HEK293 (cell line): Measurements from ENCODE around the gene UQCRQ.

Experiments
- CTCF ChIA-PET: fragments of 350-600 bp; formaldehyde crosslinking; extraction: SDS; loops from one replicate; lab custom pipeline; 2021; ENCODE audit warnings: antibody characterized with exemption; lab: Yijun Ruan, JAX
- POLR2A ChIA-PET: fragments of 300-600 bp; formaldehyde crosslinking; extraction: SDS; loops from one replicate; lab custom pipeline; 2020; ENCODE audit warnings: antibody characterized with exemption, inconsistent platforms; lab: Yijun Ruan, JAX
- H3K27ac ChIP-seq: fragments of 200-500 bp; sonication (Bioruptor generic); 2 replicates; pipeline ENCODE4 v1.5.1; 2014; ENCODE audit warnings: low read depth, low read length, control low read depth, inconsistent platforms; ENCODE audit errors: extremely low read depth
- H3K36me3 ChIP-seq, 2 experiments: fragments of 200-500 bp in 1 of 2; sonication (Bioruptor generic) in 1 of 2; 1 replicate in 1 of 2; 2 replicates in 1 of 2; pipeline ENCODE4 v1.5.1; 2014 to 2017; ENCODE audit warnings: inconsistent platforms in 2 of 2, low read length in 2 of 2; ENCODE audit not compliant: control insufficient read depth in 2 of 2, insufficient read depth in 1 of 2
- H3K4me1 ChIP-seq: fragments of 200-500 bp; sonication (Bioruptor generic); 2 replicates; pipeline ENCODE4 v1.5.1; 2014; ENCODE audit warnings: mild to moderate bottlenecking, low read length, inconsistent platforms; ENCODE audit not compliant: control insufficient read depth, insufficient read depth
- H3K4me3 ChIP-seq: 2 replicates; pipeline ENCODE4 v1.5.1; 2011; ENCODE audit warnings: low read depth, mild to moderate bottlenecking, control low read depth, low read length, moderate library complexity
- H3K9me3 ChIP-seq: fragments of 200-500 bp; sonication (Bioruptor generic); 2 replicates; pipeline ENCODE4 v1.5.1; 2014; ENCODE audit warnings: low read depth, low read length, inconsistent platforms; ENCODE audit not compliant: control insufficient read depth, insufficient read depth
- MEIS1 ChIP-seq: sonication (generic); formaldehyde crosslinking; IDR thresholded peaks from 2 replicates; pipeline ENCODE4 v1.8.1; 2022; ENCODE audit warnings: missing genetic modification reagents, mild to moderate bottlenecking, borderline replicate concordance
- MYNN ChIP-seq: fragments of 450-650 bp; formaldehyde crosslinking; IDR thresholded peaks from 2 replicates; pipeline ENCODE4 v1.5.1; 2016; ENCODE audit warnings: missing biosample characterization, missing genetic modification characterization, borderline replicate concordance
- PRDM1 ChIP-seq: fragments of 450-650 bp; formaldehyde crosslinking; IDR thresholded peaks from 2 replicates; pipeline ENCODE4; 2016; ENCODE audit warnings: missing biosample characterization, missing genetic modification characterization
- RBAK ChIP-seq: fragments of 450-650 bp; formaldehyde crosslinking; IDR thresholded peaks from 2 replicates; pipeline ENCODE4 v1.5.1; 2016; ENCODE audit warnings: missing biosample characterization, missing genetic modification characterization
- ZBTB17 ChIP-seq: fragments of 450-650 bp; formaldehyde crosslinking; IDR thresholded peaks from 2 replicates; pipeline ENCODE4 v1.5.1; 2016; ENCODE audit warnings: missing biosample characterization, missing genetic modification characterization
- ZFP37 ChIP-seq: fragments of 450-650 bp; formaldehyde crosslinking; IDR thresholded peaks from 2 replicates; pipeline ENCODE4 v1.5.1; 2016; ENCODE audit warnings: missing biosample characterization, missing genetic modification characterization
- ZFP69B ChIP-seq: fragments of 450-650 bp; formaldehyde crosslinking; IDR thresholded peaks from 2 replicates; pipeline ENCODE4 v1.5.1; 2016; ENCODE audit warnings: missing biosample characterization, missing genetic modification characterization
- ZNF10 ChIP-seq: fragments of 450-650 bp; formaldehyde crosslinking; IDR thresholded peaks from 2 replicates; pipeline ENCODE4 v1.5.1; 2017; ENCODE audit warnings: missing biosample characterization, missing genetic modification characterization
- ZNF121 ChIP-seq: fragments of 450-650 bp; formaldehyde crosslinking; IDR thresholded peaks from 2 replicates; pipeline ENCODE4 v1.5.1; 2016; ENCODE audit warnings: missing biosample characterization, missing genetic modification characterization
- ZNF214 ChIP-seq: fragments of 450-650 bp; formaldehyde crosslinking; IDR thresholded peaks from 2 replicates; pipeline ENCODE4 v1.5.1; 2017; ENCODE audit warnings: missing biosample characterization, mild to moderate bottlenecking, missing genetic modification characterization, borderline replicate concordance
- ZNF324 ChIP-seq: fragments of 450-650 bp; formaldehyde crosslinking; IDR thresholded peaks from 2 replicates; pipeline ENCODE4 v1.5.1; 2016; ENCODE audit warnings: missing biosample characterization, missing genetic modification characterization
- ZNF354C ChIP-seq: fragments of 450-650 bp; formaldehyde crosslinking; IDR thresholded peaks from 2 replicates; pipeline ENCODE4 v1.5.1; 2016; ENCODE audit warnings: missing biosample characterization, missing genetic modification characterization, low read depth, borderline replicate concordance
- ZNF501 ChIP-seq: fragments of 450-650 bp; formaldehyde crosslinking; IDR thresholded peaks from 2 replicates; pipeline ENCODE4 v1.5.1; 2016; ENCODE audit warnings: missing biosample characterization, missing genetic modification characterization
- ZNF548 ChIP-seq: fragments of 450-650 bp; formaldehyde crosslinking; IDR thresholded peaks from 2 replicates; pipeline ENCODE4 v1.5.1; 2016; ENCODE audit warnings: missing biosample characterization, missing genetic modification characterization
- ZNF549 ChIP-seq: fragments of 450-650 bp; IDR thresholded peaks from 2 replicates; pipeline ENCODE4 v1.5.1; 2018; ENCODE audit warnings: missing biosample characterization, missing genetic modification characterization, mild to moderate bottlenecking, inconsistent platforms, moderate library complexity
- ZNF654 ChIP-seq: fragments of 450-650 bp; formaldehyde crosslinking; IDR thresholded peaks from 2 replicates; pipeline ENCODE4 v1.5.1; 2016; ENCODE audit warnings: low read depth, missing biosample characterization, missing genetic modification characterization
- ZNF768 ChIP-seq: fragments of 450-650 bp; formaldehyde crosslinking; IDR thresholded peaks from 2 replicates; pipeline ENCODE4 v1.5.1; 2018; ENCODE audit warnings: missing biosample characterization, mild to moderate bottlenecking, missing genetic modification characterization
- ZNF777 ChIP-seq: fragments of 450-650 bp; formaldehyde crosslinking; IDR thresholded peaks from 2 replicates; pipeline ENCODE4 v1.5.1; 2017; ENCODE audit warnings: missing biosample characterization, missing genetic modification characterization, borderline replicate concordance
- ZNF837 ChIP-seq: fragments of 450-650 bp; formaldehyde crosslinking; IDR thresholded peaks from 2 replicates; pipeline ENCODE4 v1.5.1; 2016; ENCODE audit warnings: missing biosample characterization, missing genetic modification characterization
- ZSCAN30 ChIP-seq: fragments of 450-650 bp; IDR thresholded peaks from 2 replicates; pipeline ENCODE4 v1.5.1; 2018; ENCODE audit warnings: missing biosample characterization, mild to moderate bottlenecking, missing genetic modification characterization, moderate library complexity
- TF ChIP-seq, protein P1 (sequence below): fragments of 450-650 bp; formaldehyde crosslinking; IDR thresholded peaks from 2 replicates; pipeline ENCODE4 v1.5.1; 2016; ENCODE audit warnings: missing biosample characterization, missing genetic modification characterization
- TF ChIP-seq, protein P2 (sequence below): fragments of 450-650 bp; formaldehyde crosslinking; optimal IDR thresholded peaks from 2 replicates; pipeline ENCODE3; 2016; ENCODE audit warnings: missing biosample characterization, mild to moderate bottlenecking, missing genetic modification characterization
- TF ChIP-seq, protein P3 (sequence below): fragments of 450-650 bp; formaldehyde crosslinking; IDR thresholded peaks from 2 replicates; pipeline ENCODE4 v1.5.1; 2016; ENCODE audit warnings: missing biosample characterization, missing genetic modification characterization
- TF ChIP-seq, protein P4 (sequence below): fragments of 450-650 bp; formaldehyde crosslinking; IDR thresholded peaks from 2 replicates; pipeline ENCODE4 v1.5.1; 2016; ENCODE audit warnings: missing biosample characterization, missing genetic modification characterization, borderline replicate concordance
- TF ChIP-seq, protein P5 (sequence below): fragments of 450-650 bp; formaldehyde crosslinking; IDR thresholded peaks from 2 replicates; pipeline ENCODE4 v1.5.0; 2017; ENCODE audit warnings: missing biosample characterization, missing genetic modification characterization, borderline replicate concordance
- TF ChIP-seq, protein P6 (sequence below): fragments of 450-650 bp; formaldehyde crosslinking; IDR thresholded peaks from 2 replicates; pipeline ENCODE4 v1.5.1; 2016; ENCODE audit warnings: missing biosample characterization, missing genetic modification characterization

The UQCRQ gene

DNA sequence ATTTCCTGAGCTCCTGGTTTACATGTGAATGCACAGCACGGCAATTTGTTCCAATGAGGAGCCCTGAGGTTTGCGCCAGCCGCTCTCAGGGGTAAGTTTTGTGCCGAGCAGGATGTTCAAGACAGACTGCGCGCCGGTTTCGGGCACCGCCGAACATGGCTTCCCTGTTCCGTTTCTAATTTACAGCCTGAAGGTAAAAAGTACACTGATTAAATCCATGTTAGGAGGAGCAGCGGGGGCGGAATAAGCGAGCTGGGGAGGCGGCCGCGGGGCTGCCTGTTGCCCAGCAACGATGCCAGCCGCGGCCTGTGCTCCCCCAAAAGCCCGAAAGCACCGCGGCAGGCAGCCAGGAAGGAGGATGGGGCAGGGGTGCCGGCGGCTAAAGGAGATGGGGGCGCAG, 47.0 kb upstream of the UQCRQ start:
- H3K27ac ChIP-seq = no peak overlapping the region
- H3K9me3 ChIP-seq = no peaks in the 10 kb centered on the region
- TF ChIP-seq ZNF768 (tag by site-specific recombination) = no peak
- no peak for TF ChIP-seq ZNF121 (tag by site-specific recombination)
- no peak for TF ChIP-seq RBAK
- no peak for TF ChIP-seq ZNF354C
- TF ChIP-seq, protein P1, sequence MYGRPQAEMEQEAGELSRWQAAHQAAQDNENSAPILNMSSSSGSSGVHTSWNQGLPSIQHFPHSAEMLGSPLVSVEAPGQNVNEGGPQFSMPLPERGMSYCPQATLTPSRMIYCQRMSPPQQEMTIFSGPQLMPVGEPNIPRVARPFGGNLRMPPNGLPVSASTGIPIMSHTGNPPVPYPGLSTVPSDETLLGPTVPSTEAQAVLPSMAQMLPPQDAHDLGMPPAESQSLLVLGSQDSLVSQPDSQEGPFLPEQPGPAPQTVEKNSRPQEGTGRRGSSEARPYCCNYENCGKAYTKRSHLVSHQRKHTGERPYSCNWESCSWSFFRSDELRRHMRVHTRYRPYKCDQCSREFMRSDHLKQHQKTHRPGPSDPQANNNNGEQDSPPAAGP (tag by site-specific recombination) = no peak
- TF ChIP-seq, protein P2, sequence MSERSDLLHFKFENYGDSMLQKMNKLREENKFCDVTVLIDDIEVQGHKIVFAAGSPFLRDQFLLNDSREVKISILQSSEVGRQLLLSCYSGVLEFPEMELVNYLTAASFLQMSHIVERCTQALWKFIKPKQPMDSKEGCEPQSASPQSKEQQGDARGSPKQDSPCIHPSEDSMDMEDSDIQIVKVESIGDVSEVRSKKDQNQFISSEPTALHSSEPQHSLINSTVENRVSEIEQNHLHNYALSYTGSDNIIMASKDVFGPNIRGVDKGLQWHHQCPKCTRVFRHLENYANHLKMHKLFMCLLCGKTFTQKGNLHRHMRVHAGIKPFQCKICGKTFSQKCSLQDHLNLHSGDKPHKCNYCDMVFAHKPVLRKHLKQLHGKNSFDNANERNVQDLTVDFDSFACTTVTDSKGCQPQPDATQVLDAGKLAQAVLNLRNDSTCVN = no peak
- TF ChIP-seq ZFP37 = no peak
- TF ChIP-seq, all 188 proteins: peak for 0
- peaks cover 11% of the 10 kb centered on the region for H3K4me1 ChIP-seq
- ChIA-PET POLR2A (interaction anchor here (1.0 to 1.5 kb wide), 6 partner anchors 9 to 293 kb away, joined by 3 to 12 read pairs (median 4); partner anchors contain the start of genes CCNI2, GDF9, KIF3A and UQCRQ), CTCF (interaction anchor here (0.5 to 6.7 kb wide), 32 partner anchors 9 to 1126 kb away, joined by 3 to 58 read pairs (median 5); partner anchors contain the start of genes CCNI2 and SHROOM1)
- no peak overlapping the region for H3K4me3 ChIP-seq
- peaks cover 0 to 16% of the 10 kb centered on the region in 2 experiments; a peak in 1 of 3 replicates for H3K36me3 ChIP-seq

DNA sequence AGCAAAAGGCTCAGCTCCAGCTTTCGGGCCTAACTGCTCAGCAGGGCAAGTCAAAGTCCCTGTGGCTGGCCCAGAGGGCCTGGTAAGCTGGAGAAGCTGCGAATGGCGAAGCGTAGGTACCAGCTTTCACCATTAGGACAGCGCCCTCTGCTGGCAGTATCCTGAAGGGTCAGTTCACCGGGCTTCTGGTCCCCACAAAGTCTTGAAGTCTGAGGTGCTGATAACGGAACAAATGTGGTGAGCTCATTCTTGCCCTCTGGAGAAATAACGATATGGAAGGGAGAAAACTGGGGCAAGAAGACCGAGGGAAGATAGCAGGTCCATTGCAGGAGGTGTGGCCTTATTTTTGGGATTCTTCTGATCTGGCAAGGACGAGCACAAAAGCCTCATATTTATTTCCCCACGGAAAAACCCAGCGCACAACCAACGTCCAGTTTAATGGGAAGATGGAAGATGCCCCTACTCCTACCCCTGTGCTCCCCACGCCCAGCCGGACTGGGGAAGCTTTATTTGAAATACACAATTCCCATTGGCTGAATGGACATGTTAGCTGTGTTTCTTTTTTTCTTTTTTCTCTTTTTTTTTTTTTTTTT, 46.2 kb upstream of the UQCRQ start:
- H3K4me3 ChIP-seq = no peak overlapping the region
- no peaks in the 10 kb centered on the region for H3K9me3 ChIP-seq
- H3K27ac ChIP-seq = no peak overlapping the region
- ChIA-PET CTCF (interaction anchor here (0.5 to 6.7 kb wide), 50 partner anchors 8 to 1468 kb away, joined by 3 to 58 read pairs (median 4); partner anchors contain the start of genes CCNI2, SHROOM1 and SLC22A4), POLR2A (interaction anchor here (0.6 to 1.2 kb wide), 12 partner anchors 8 to 293 kb away, joined by 3 to 12 read pairs (median 4); partner anchors contain the start of genes CCNI2, GDF9, KIF3A and UQCRQ)
- peaks cover 6% of the 10 kb centered on the region for H3K4me1 ChIP-seq
- peaks cover 0 to 24% of the 10 kb centered on the region in 2 experiments; a peak in 1 of 3 replicates for H3K36me3 ChIP-seq
- no peak for TF ChIP-seq ZNF548
- TF ChIP-seq ZNF654 (tag by site-specific recombination) = peak; percentile 92
- peak; percentile 50; the same call in 1 of the 2 replicates for TF ChIP-seq ZFP69B
- TF ChIP-seq ZNF777 (tag by site-specific recombination) = no peak
- TF ChIP-seq ZNF324 (tag by site-specific recombination) = no peak
- TF ChIP-seq ZBTB17 (tag by site-specific recombination) = peak; percentile 55
- TF ChIP-seq ZNF10 = peak; percentile 66; the same call in 1 of the 2 replicates
- TF ChIP-seq, protein P3, sequence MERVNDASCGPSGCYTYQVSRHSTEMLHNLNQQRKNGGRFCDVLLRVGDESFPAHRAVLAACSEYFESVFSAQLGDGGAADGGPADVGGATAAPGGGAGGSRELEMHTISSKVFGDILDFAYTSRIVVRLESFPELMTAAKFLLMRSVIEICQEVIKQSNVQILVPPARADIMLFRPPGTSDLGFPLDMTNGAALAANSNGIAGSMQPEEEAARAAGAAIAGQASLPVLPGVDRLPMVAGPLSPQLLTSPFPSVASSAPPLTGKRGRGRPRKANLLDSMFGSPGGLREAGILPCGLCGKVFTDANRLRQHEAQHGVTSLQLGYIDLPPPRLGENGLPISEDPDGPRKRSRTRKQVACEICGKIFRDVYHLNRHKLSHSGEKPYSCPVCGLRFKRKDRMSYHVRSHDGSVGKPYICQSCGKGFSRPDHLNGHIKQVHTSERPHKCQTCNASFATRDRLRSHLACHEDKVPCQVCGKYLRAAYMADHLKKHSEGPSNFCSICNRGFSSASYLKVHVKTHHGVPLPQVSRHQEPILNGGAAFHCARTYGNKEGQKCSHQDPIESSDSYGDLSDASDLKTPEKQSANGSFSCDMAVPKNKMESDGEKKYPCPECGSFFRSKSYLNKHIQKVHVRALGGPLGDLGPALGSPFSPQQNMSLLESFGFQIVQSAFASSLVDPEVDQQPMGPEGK (tag by site-specific recombination) = 0 out of 2 replicates have a peak, but pooled peaks have one; percentile 12
- no peak for TF ChIP-seq RBAK
- no peak for TF ChIP-seq ZNF549 (tag by site-specific recombination)
- TF ChIP-seq, protein P4, sequence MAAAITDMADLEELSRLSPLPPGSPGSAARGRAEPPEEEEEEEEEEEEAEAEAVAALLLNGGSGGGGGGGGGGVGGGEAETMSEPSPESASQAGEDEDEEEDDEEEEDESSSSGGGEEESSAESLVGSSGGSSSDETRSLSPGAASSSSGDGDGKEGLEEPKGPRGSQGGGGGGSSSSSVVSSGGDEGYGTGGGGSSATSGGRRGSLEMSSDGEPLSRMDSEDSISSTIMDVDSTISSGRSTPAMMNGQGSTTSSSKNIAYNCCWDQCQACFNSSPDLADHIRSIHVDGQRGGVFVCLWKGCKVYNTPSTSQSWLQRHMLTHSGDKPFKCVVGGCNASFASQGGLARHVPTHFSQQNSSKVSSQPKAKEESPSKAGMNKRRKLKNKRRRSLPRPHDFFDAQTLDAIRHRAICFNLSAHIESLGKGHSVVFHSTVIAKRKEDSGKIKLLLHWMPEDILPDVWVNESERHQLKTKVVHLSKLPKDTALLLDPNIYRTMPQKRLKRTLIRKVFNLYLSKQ (tag by site-specific recombination) = no peak
- no peak for TF ChIP-seq MEIS1 (CRISPR knock-in tag)
- no peak for TF ChIP-seq MYNN (tag by site-specific recombination)
- no peak for TF ChIP-seq ZNF837 (tag by site-specific recombination)
- no peak for TF ChIP-seq ZNF214 (tag by site-specific recombination)
- TF ChIP-seq, protein P5, sequence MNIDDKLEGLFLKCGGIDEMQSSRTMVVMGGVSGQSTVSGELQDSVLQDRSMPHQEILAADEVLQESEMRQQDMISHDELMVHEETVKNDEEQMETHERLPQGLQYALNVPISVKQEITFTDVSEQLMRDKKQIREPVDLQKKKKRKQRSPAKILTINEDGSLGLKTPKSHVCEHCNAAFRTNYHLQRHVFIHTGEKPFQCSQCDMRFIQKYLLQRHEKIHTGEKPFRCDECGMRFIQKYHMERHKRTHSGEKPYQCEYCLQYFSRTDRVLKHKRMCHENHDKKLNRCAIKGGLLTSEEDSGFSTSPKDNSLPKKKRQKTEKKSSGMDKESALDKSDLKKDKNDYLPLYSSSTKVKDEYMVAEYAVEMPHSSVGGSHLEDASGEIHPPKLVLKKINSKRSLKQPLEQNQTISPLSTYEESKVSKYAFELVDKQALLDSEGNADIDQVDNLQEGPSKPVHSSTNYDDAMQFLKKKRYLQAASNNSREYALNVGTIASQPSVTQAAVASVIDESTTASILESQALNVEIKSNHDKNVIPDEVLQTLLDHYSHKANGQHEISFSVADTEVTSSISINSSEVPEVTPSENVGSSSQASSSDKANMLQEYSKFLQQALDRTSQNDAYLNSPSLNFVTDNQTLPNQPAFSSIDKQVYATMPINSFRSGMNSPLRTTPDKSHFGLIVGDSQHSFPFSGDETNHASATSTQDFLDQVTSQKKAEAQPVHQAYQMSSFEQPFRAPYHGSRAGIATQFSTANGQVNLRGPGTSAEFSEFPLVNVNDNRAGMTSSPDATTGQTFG (tag by site-specific recombination) = no peak
- 0 out of 2 replicates have a peak, but pooled peaks have one; percentile 36 for TF ChIP-seq ZSCAN30 (tag by site-specific recombination)
- TF ChIP-seq ZNF501 (tag by site-specific recombination) = no peak
- TF ChIP-seq, protein P6, sequence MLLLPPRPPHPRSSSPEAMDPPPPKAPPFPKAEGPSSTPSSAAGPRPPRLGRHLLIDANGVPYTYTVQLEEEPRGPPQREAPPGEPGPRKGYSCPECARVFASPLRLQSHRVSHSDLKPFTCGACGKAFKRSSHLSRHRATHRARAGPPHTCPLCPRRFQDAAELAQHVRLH (tag by site-specific recombination) = no peak
- peak; percentile 78; the same call in 1 of the 2 replicates for TF ChIP-seq PRDM1 (tag by site-specific recombination)
